B cell (primary cell): ENCODE data around the gene GREM1.

Experiments
- CTCF ChIP-seq: fragments of 200-600 bp; IDR thresholded peaks from one replicate; pipeline ENCODE4 v1.8.0; 2022; ENCODE audit warnings: antibody characterized with exemption, mild to moderate bottlenecking
- EZH2 ChIP-seq: IDR thresholded peaks from 2 replicates; pipeline ENCODE4 v1.6.1; 2012; ENCODE audit warnings: borderline replicate concordance, low read depth, mild to moderate bottlenecking, moderate library complexity, low read length; ENCODE audit not compliant: insufficient read depth, poor library complexity, severe bottlenecking

DNA sequence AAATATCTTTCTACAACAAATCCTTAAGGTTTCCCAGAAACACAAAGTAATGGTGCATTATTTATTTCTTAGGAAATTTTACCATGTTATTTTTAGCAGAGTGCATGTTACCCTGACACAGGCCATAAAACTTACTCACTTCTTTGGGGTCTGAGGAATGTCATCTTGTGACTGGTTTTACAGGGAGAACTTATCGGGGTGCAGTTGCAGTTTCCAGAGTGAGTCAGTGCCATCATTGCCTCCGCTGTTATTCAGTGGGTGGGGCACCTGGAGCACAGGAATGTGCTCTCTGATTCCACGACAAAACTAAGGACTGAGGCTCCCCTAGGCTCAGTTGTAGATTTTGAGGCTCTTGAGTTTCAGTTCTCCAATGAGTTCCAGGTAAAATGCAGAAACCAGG is 11.1 kb upstream of the GREM1 start:
- no peak for TF ChIP-seq CTCF
- no peak for TF ChIP-seq EZH2
